ENCODE results near the gene SLCO2A1.

Gene SLCO2A1

GRCh38 chr3:134067531-134068161 is 37.9 kb upstream of the SLCO2A1 start:
- no peak for DNase-seq (ENCODE audit: low read depth, low spot score)
- H3K36me3 ChIP-seq (ENCODE audit: insufficient read depth, insufficient read length, low read length), result no peaks in the 10 kb centered on the region
- H3K9me3 ChIP-seq (ENCODE audit: insufficient read depth, low read length), result no peaks in the 10 kb centered on the region
- peaks cover 11% of the 10 kb centered on the region for H3K4me1 ChIP-seq (ENCODE audit: insufficient read depth, insufficient read length)
- TF ChIP-seq YY1 (IDR thresholded peaks at IDR 0.05; ENCODE audit: insufficient read depth, insufficient read length) (no peak), ZNF274 (IDR thresholded peaks at IDR 0.05; ENCODE audit: low read depth, low read length) (no peak), SUZ12 (IDR thresholded peaks at IDR 0.05; ENCODE audit: extremely low read depth, insufficient read depth, insufficient read length) (no peak)
- no peaks in the 10 kb centered on the region for H3K27me3 ChIP-seq (ENCODE audit: insufficient read depth, insufficient read length)
- no peak overlapping the region for H3K9ac ChIP-seq (ENCODE audit: insufficient read length, low read depth)
- H3K4me3 ChIP-seq (ENCODE audit: insufficient read length, low read depth), result no peak overlapping the region

GRCh38 chr3:134066651-134067530 is 37.2 kb upstream of the SLCO2A1 start:
- TF ChIP-seq SUZ12 (IDR thresholded peaks at IDR 0.05; ENCODE audit: extremely low read depth, insufficient read depth, insufficient read length) (no peak), ZNF274 (IDR thresholded peaks at IDR 0.05; ENCODE audit: low read depth, low read length) (no peak), YY1 (IDR thresholded peaks at IDR 0.05; ENCODE audit: insufficient read depth, insufficient read length) (no peak)
- Histone ChIP-seq H3K9me3 (ENCODE audit: insufficient read depth, low read length) (no peaks in the 10 kb centered on the region), H3K4me1 (ENCODE audit: insufficient read depth, insufficient read length) (peaks cover 11% of the 10 kb centered on the region), H3K27me3 (ENCODE audit: insufficient read depth, insufficient read length) (no peaks in the 10 kb centered on the region), H3K36me3 (ENCODE audit: insufficient read depth, insufficient read length, low read length) (no peaks in the 10 kb centered on the region), H3K9ac (ENCODE audit: insufficient read length, low read depth) (no peak overlapping the region), H3K4me3 (ENCODE audit: insufficient read length, low read depth) (no peak overlapping the region)
- DNase-seq (ENCODE audit: low read depth, low spot score), result no peak

- TF ChIP-seq ZNF274 (IDR thresholded peaks at IDR 0.05; ENCODE audit: low read depth, low read length), result no peak
- TF ChIP-seq YY1 (IDR thresholded peaks at IDR 0.05; ENCODE audit: insufficient read depth, insufficient read length), result no peak
- no peak for TF ChIP-seq SUZ12 (IDR thresholded peaks at IDR 0.05; ENCODE audit: extremely low read depth, insufficient read depth, insufficient read length)
- DNase-seq (ENCODE audit: low read depth, low spot score), result no peak
Measured at GRCh38 chr3:134066158-134066541, 36.4 kb upstream of the SLCO2A1 start.

GRCh38 chr3:134065252-134066157 is 35.8 kb upstream of the SLCO2A1 start:
- Histone ChIP-seq H3K4me1 (ENCODE audit: insufficient read depth, insufficient read length) (peaks cover 11% of the 10 kb centered on the region), H3K9ac (ENCODE audit: insufficient read length, low read depth) (no peak overlapping the region), H3K9me3 (ENCODE audit: insufficient read depth, low read length) (no peaks in the 10 kb centered on the region), H3K36me3 (ENCODE audit: insufficient read depth, insufficient read length, low read length) (no peaks in the 10 kb centered on the region), H3K27me3 (ENCODE audit: insufficient read depth, insufficient read length) (peaks cover 5% of the 10 kb centered on the region), H3K4me3 (ENCODE audit: insufficient read length, low read depth) (no peak overlapping the region)
- no peak for DNase-seq (ENCODE audit: low read depth, low spot score)
- TF ChIP-seq SUZ12 (IDR thresholded peaks at IDR 0.05; ENCODE audit: extremely low read depth, insufficient read depth, insufficient read length), result no peak
- no peak for TF ChIP-seq YY1 (IDR thresholded peaks at IDR 0.05; ENCODE audit: insufficient read depth, insufficient read length)
- TF ChIP-seq ZNF274 (IDR thresholded peaks at IDR 0.05; ENCODE audit: low read depth, low read length), result no peak

More at GRCh38 chr3:134066158-134066541, 36.4 kb upstream of the SLCO2A1 start:
- Histone ChIP-seq H3K9me3 (ENCODE audit: insufficient read depth, low read length) (no peaks in the 10 kb centered on the region), H3K9ac (ENCODE audit: insufficient read length, low read depth) (no peak overlapping the region), H3K4me3 (ENCODE audit: insufficient read length, low read depth) (no peak overlapping the region), H3K36me3 (ENCODE audit: insufficient read depth, insufficient read length, low read length) (no peaks in the 10 kb centered on the region), H3K27me3 (ENCODE audit: insufficient read depth, insufficient read length) (peaks cover 2% of the 10 kb centered on the region), H3K4me1 (ENCODE audit: insufficient read depth, insufficient read length) (peaks cover 11% of the 10 kb centered on the region)

- Histone ChIP-seq H3K4me3 (ENCODE audit: insufficient read length, low read depth) (no peak overlapping the region), H3K9me3 (ENCODE audit: insufficient read depth, low read length) (no peaks in the 10 kb centered on the region), H3K9ac (ENCODE audit: insufficient read length, low read depth) (no peak overlapping the region), H3K36me3 (ENCODE audit: insufficient read depth, insufficient read length, low read length) (no peaks in the 10 kb centered on the region), H3K4me1 (ENCODE audit: insufficient read depth, insufficient read length) (peaks cover 17% of the 10 kb centered on the region), H3K27me3 (ENCODE audit: insufficient read depth, insufficient read length) (peaks cover 5% of the 10 kb centered on the region)
- no peak for DNase-seq (ENCODE audit: low read depth, low spot score)
- TF ChIP-seq SUZ12 (IDR thresholded peaks at IDR 0.05; ENCODE audit: extremely low read depth, insufficient read depth, insufficient read length), result no peak
- TF ChIP-seq ZNF274 (IDR thresholded peaks at IDR 0.05; ENCODE audit: low read depth, low read length), result no peak
- no peak for TF ChIP-seq YY1 (IDR thresholded peaks at IDR 0.05; ENCODE audit: insufficient read depth, insufficient read length)
Measured at GRCh38 chr3:134064081-134064480, 34.4 kb upstream of the SLCO2A1 start.

GRCh38 chr3:134061401-134061800 is 31.7 kb upstream of the SLCO2A1 start:
- H3K4me1 ChIP-seq (ENCODE audit: insufficient read depth, insufficient read length), result peaks cover 21% of the 10 kb centered on the region
- peaks cover 5% of the 10 kb centered on the region for H3K27me3 ChIP-seq (ENCODE audit: insufficient read depth, insufficient read length)
- no peak overlapping the region for H3K4me3 ChIP-seq (ENCODE audit: insufficient read length, low read depth)
- TF ChIP-seq SUZ12 (IDR thresholded peaks at IDR 0.05; ENCODE audit: extremely low read depth, insufficient read depth, insufficient read length) (no peak), ZNF274 (IDR thresholded peaks at IDR 0.05; ENCODE audit: low read depth, low read length) (no peak), YY1 (IDR thresholded peaks at IDR 0.05; ENCODE audit: insufficient read depth, insufficient read length) (no peak)
- H3K9ac ChIP-seq (ENCODE audit: insufficient read length, low read depth), result no peak overlapping the region
- no peaks in the 10 kb centered on the region for H3K9me3 ChIP-seq (ENCODE audit: insufficient read depth, low read length)
- no peaks in the 10 kb centered on the region for H3K36me3 ChIP-seq (ENCODE audit: insufficient read depth, insufficient read length, low read length)
- DNase-seq (ENCODE audit: low read depth, low spot score), result no peak

Measured in NT2/D1 (cell line).